ENCODE data around the gene GAL3ST3. TPM values are rescaled to one million over a fixed set of nuclear protein-coding genes. Genes with fewer than 3 reads are reported as not detected.

The GAL3ST3 gene
- total RNA-seq, 2 experiments from 2014 or later: not detected

DNA sequence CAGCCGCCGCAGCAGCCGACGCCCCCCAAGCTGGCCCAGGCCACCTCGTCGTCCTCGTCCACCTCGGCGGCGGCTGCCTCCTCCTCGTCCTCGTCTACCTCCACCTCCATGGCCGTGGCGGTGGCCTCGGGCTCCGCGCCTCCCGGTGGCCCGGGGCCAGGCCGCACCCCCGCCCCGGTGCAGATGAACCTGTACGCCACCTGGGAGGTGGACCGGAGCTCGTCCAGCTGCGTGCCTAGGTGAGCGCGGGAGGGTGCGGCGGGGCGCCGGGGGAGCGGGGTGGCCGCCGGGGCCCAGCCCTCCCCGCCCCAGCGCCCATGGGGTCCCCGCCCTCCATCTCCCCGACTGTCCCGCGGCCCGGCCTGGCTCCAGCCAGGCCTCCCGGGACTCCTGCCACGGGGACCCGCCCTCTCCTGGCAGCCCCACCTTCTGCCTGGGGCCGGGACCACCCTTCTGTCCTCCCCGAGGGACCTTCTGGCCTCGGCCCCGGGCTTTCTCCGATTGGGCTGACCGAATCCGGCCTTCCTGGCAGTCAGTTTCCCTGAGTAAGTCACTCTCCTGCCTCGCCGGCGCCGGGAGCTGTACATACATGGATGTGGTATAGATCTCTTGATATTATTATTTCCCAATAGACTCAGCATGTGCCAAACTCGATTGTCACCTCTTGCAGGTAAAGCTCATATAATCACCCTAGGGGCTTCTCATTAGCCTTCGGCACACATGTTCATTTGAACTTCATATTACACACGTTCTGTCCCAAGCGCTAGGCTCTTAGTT is 21.8 kb upstream of the GAL3ST3 start:
- Histone ChIP-seq H3K36me3 (ENCODE audit: insufficient read depth, low read length) (peaks cover 51% of the 10 kb centered on the region), H3K27ac (ENCODE audit: low read depth, low read length, poor library complexity, severe bottlenecking) (peak overlapping the region; percentile 54), H4K20me1 (ENCODE audit: insufficient read depth, low read length) (no peaks in the 10 kb centered on the region), H3K9me2 (ENCODE audit: insufficient read depth, low read length) (no peaks in the 10 kb centered on the region), H3K4me3 (ENCODE audit: low read depth, low read length, poor library complexity, severe bottlenecking) (peak overlapping the region; percentile 83), H3K4me2 (ENCODE audit: low read length) (peak overlapping the region; percentile 87), H2AFZ (ENCODE audit: low read length) (peak overlapping the region; percentile 9; the same call in 1 of the 2 replicates), H3K79me2 (ENCODE audit: insufficient read depth, low read depth, low read length) (peaks cover 16% of the 10 kb centered on the region; the same call in 1 of the 2 replicates), H3K4me1 (ENCODE audit: insufficient read depth, low read length, poor library complexity, severe bottlenecking) (peaks cover 50% of the 10 kb centered on the region), H3K9me3 (ENCODE audit: low read length) (no peaks in the 10 kb centered on the region)
- DNase-seq (ENCODE audit: low spot score): no peak
- POLR2A ChIA-PET: interaction anchor here (0.7 to 1.3 kb wide), 4 partner anchors 10 to 200 kb away, joined by 3 to 7 read pairs (median 4); partner anchors contain the start of gene SF3B2
- CTCF ChIA-PET (ENCODE audit: unreplicated experiment): interaction anchor here (0.7 kb wide), 1 partner anchor 19 kb away, joined by 4 read pairs; the partner anchor contains the start of gene SF3B2
- no peak for TF ChIP-seq EZH2phosphoT487 (IDR thresholded peaks at IDR 0.05; ENCODE audit: borderline replicate concordance, low read depth, low read length)
- TF ChIP-seq CTCF (conservative IDR thresholded peaks at IDR 0.05; ENCODE audit: low read length): no peak
- no TSS peak for BruUV-seq (replicated peaks)
- intact Hi-C loops (cut with micrococcal nuclease; ENCODE audit: unreplicated experiment): no loop called here

GRCh38 chr11:66069715-66070603 is 21.0 kb upstream of the GAL3ST3 start, which contains the start of gene PACS1:
TSS of gene PACS1 (plus strand) at chr11:66070272. CDS start at chr11:66070487, 215 bp downstream.
- POLR2A ChIA-PET: interaction anchor here (1.1 to 2.7 kb wide), 2 partner anchors 18 to 64 kb away, joined by 3 to 11 read pairs; partner anchors contain the start of gene SF3B2
- H3K4me3 ChIP-seq (ENCODE audit: low read depth, low read length, poor library complexity, severe bottlenecking): peak within 1 kb of the TSS; percentile 83
- H3K27ac ChIP-seq (ENCODE audit: low read depth, low read length, poor library complexity, severe bottlenecking): peak within 1 kb of the TSS; percentile 73
- H3K9me3 ChIP-seq (ENCODE audit: low read length): no peaks in the 10 kb centered on the region
- peaks cover 23% of the 10 kb centered on the region; the same call in 1 of the 2 replicates for H3K79me2 ChIP-seq (ENCODE audit: insufficient read depth, low read depth, low read length)
- H3K4me1 ChIP-seq (ENCODE audit: insufficient read depth, low read length, poor library complexity, severe bottlenecking): peaks cover 50% of the 10 kb centered on the region
- CTCF ChIA-PET (ENCODE audit: unreplicated experiment): interaction anchor here (1.0 kb wide), 1 partner anchor 64 kb away, joined by 3 read pairs; no protein-coding TSS in a partner anchor
- no peaks in the 10 kb centered on the region for H4K20me1 ChIP-seq (ENCODE audit: insufficient read depth, low read length)
- peak; percentile 78 for DNase-seq (ENCODE audit: low spot score)
- peak within 1 kb of the TSS; percentile 87 for H3K4me2 ChIP-seq (ENCODE audit: low read length)
- BruUV-seq (replicated peaks): no TSS peak
- intact Hi-C loops (cut with micrococcal nuclease; ENCODE audit: unreplicated experiment): no loop called here
- H3K36me3 ChIP-seq (ENCODE audit: insufficient read depth, low read length): peaks cover 59% of the 10 kb centered on the region
- TF ChIP-seq EZH2phosphoT487 (IDR thresholded peaks at IDR 0.05; ENCODE audit: borderline replicate concordance, low read depth, low read length) (no peak), CTCF (conservative IDR thresholded peaks at IDR 0.05; ENCODE audit: low read length) (peak; percentile 13; the same call in 1 of the 2 replicates)
- no peaks in the 10 kb centered on the region for H3K9me2 ChIP-seq (ENCODE audit: insufficient read depth, low read length)
- peak within 1 kb of the TSS; percentile 9; the same call in 1 of the 2 replicates for H2AFZ ChIP-seq (ENCODE audit: low read length)
